Measurements from ENCODE around the gene SERPINA6.
"Not testable (repeated sequence)": the region's sequence is repeated elsewhere in the genome, so short reads cannot be mapped to it uniquely, and the experiment has no call there.

Gene SERPINA6

GRCh38 chr14:94291159-94291905 lies 31.8 kb downstream of the SERPINA6 start:
- DNase-seq, result no peak

GRCh38 chr14:94290197-94290596 lies 32.9 kb downstream of the SERPINA6 start:
- DNase-seq, result no peak

- DNase-seq, result no peak
Observed at GRCh38 chr14:94288610-94289465, 34.3 kb downstream of the SERPINA6 start.

- DNase-seq, result no peak
Observed at GRCh38 chr14:94285158-94285557, 38.0 kb downstream of the SERPINA6 start.

GRCh38 chr14:94284221-94284620 lies 38.9 kb downstream of the SERPINA6 start:
- no peak for DNase-seq

- DNase-seq, result no peak
Observed at GRCh38 chr14:94282991-94283723, 40.0 kb downstream of the SERPINA6 start.

GRCh38 chr14:94278731-94279130 lies 44.4 kb downstream of the SERPINA6 start:
- DNase-seq, result no peak

- DNase-seq, result not testable (repeated sequence)
Observed at GRCh38 chr14:94276898-94277561, 46.1 kb downstream of the SERPINA6 start.

- no peak for DNase-seq
Observed at GRCh38 chr14:94269156-94269555, 54.0 kb downstream of the SERPINA6 start.

- DNase-seq, result not testable (repeated sequence)
Observed at GRCh38 chr14:94268582-94268981, 54.6 kb downstream of the SERPINA6 start.

- no peak for DNase-seq
Observed at GRCh38 chr14:94267352-94267751, 55.8 kb downstream of the SERPINA6 start.

GRCh38 chr14:94264195-94264594 lies 58.9 kb downstream of the SERPINA6 start:
- not testable (repeated sequence) for DNase-seq

Measured in DMS53 (cell line).